Measurements from ENCODE around the gene RALGAPA1.

The RALGAPA1 gene

GRCh38 chr14:35578639-35579038 is 230.5 kb downstream of the RALGAPA1 start:
- ChIA-PET POLR2A (no interaction called here), CTCF (no interaction called here)
- no peak for DNase-seq (ENCODE audit: extremely low spot score)
- no peak for TF ChIP-seq FOXM1 (IDR thresholded peaks at IDR 0.05; ENCODE audit: borderline replicate concordance)
- TF ChIP-seq BHLHE40 (IDR thresholded peaks at IDR 0.05; ENCODE audit: borderline replicate concordance), result no peak
- no peak for TF ChIP-seq SUZ12 (IDR thresholded peaks at IDR 0.05)

- no peak for DNase-seq (ENCODE audit: extremely low spot score)
- POLR2A ChIA-PET, result no interaction called here
- CTCF ChIA-PET, result no interaction called here
- TF ChIP-seq FOXA1 (IDR thresholded peaks at IDR 0.05), result no peak
- TF ChIP-seq BHLHE40 (IDR thresholded peaks at IDR 0.05; ENCODE audit: borderline replicate concordance), result no peak
- no peak for TF ChIP-seq FOXM1 (IDR thresholded peaks at IDR 0.05; ENCODE audit: borderline replicate concordance)
- no peak for TF ChIP-seq SP1 (IDR thresholded peaks at IDR 0.05)
- no peak for TF ChIP-seq L3MBTL2 (conservative IDR thresholded peaks at IDR 0.05)
Observed at GRCh38 chr14:35578135-35578534, 231.0 kb downstream of the RALGAPA1 start.

GRCh38 chr14:35576856-35577255 is 232.2 kb downstream of the RALGAPA1 start:
- DNase-seq (ENCODE audit: extremely low spot score), result no peak
- no peak for TF ChIP-seq SUZ12 (IDR thresholded peaks at IDR 0.05)
- ChIA-PET POLR2A (no interaction called here), CTCF (no interaction called here)

DNA sequence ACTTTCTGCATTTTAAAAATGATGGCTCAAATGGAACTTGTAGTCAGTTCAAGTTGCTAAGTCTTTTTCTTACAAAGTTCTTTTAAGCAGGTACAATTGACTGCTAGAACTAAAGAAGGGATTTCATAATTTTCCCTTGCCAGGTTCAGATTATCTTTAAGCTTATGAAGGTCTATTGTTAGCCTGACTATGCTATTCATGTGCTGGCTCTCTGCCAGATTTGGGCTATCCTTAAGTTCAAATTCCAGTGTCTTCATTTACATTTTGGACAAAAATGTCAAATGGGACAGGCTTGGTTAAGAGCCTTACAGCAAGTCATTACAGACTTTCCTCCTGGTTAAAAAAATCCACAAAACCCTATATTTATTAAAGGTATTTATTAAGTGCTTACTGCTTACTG is 232.8 kb downstream of the RALGAPA1 start:
- POLR2A ChIA-PET, result no interaction called here
- TF ChIP-seq HDGF (IDR thresholded peaks at IDR 0.05; ENCODE audit: borderline replicate concordance) (no peak), CTBP1 (IDR thresholded peaks at IDR 0.05; ENCODE audit: borderline replicate concordance) (no peak), ELF4 (IDR thresholded peaks at IDR 0.05) (no peak), ARNT (IDR thresholded peaks at IDR 0.05) (no peak), FOXK2 (IDR thresholded peaks at IDR 0.05) (no peak), NFRKB (IDR thresholded peaks at IDR 0.05) (no peak), L3MBTL2 (conservative IDR thresholded peaks at IDR 0.05) (no peak), FOXA1 (IDR thresholded peaks at IDR 0.05) (no peak), ZNF384 (IDR thresholded peaks at IDR 0.05) (no peak), SUZ12 (IDR thresholded peaks at IDR 0.05) (no peak), SP1 (IDR thresholded peaks at IDR 0.05) (no peak), FOXM1 (IDR thresholded peaks at IDR 0.05; ENCODE audit: borderline replicate concordance) (no peak), TARDBP (IDR thresholded peaks at IDR 0.05) (no peak), PKNOX1 (IDR thresholded peaks at IDR 0.05) (no peak)
- no peak for DNase-seq (ENCODE audit: extremely low spot score)
- CTCF ChIA-PET, result no interaction called here

GRCh38 chr14:35573911-35574310 is 235.2 kb downstream of the RALGAPA1 start:
- DNase-seq (ENCODE audit: extremely low spot score), result no peak
- ChIA-PET POLR2A (no interaction called here), CTCF (no interaction called here)
- no peak for TF ChIP-seq FOXK2 (IDR thresholded peaks at IDR 0.05)
- no peak for TF ChIP-seq SUZ12 (IDR thresholded peaks at IDR 0.05)
- TF ChIP-seq CTBP1 (IDR thresholded peaks at IDR 0.05; ENCODE audit: borderline replicate concordance), result no peak
- TF ChIP-seq ELF4 (IDR thresholded peaks at IDR 0.05), result no peak
- no peak for TF ChIP-seq LEF1 (IDR thresholded peaks at IDR 0.05; ENCODE audit: borderline replicate concordance)
- TF ChIP-seq FOXM1 (IDR thresholded peaks at IDR 0.05; ENCODE audit: borderline replicate concordance), result no peak
- no peak for TF ChIP-seq ZNF384 (IDR thresholded peaks at IDR 0.05)

DNA sequence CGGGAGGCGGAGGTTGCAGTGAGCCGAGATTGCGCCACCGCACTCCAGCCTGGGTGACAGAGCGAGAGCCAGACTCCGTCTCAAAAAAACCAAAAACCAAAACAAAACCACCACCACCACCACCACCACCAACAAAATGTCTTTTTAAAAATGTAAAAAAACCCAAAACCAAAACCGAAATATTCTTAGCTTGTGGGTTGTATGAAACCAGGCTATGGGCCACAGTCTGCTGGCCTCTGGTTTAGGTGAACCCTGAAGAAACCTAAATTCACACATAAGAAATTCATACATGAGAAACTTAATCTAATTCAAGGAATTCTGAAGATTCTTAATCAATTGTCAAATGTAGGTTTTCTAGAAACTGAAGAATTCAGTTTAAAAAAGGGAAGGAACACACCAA is 237.5 kb downstream of the RALGAPA1 start:
- DNase-seq (ENCODE audit: extremely low spot score), result no peak
- TF ChIP-seq PKNOX1 (IDR thresholded peaks at IDR 0.05), result no peak
- TF ChIP-seq FOXA1 (IDR thresholded peaks at IDR 0.05), result no peak
- TF ChIP-seq LEF1 (IDR thresholded peaks at IDR 0.05; ENCODE audit: borderline replicate concordance), result no peak
- no peak for TF ChIP-seq BHLHE40 (IDR thresholded peaks at IDR 0.05; ENCODE audit: borderline replicate concordance)
- TF ChIP-seq FOXK2 (IDR thresholded peaks at IDR 0.05), result no peak
- ChIA-PET POLR2A (no interaction called here), CTCF (no interaction called here)

DNA sequence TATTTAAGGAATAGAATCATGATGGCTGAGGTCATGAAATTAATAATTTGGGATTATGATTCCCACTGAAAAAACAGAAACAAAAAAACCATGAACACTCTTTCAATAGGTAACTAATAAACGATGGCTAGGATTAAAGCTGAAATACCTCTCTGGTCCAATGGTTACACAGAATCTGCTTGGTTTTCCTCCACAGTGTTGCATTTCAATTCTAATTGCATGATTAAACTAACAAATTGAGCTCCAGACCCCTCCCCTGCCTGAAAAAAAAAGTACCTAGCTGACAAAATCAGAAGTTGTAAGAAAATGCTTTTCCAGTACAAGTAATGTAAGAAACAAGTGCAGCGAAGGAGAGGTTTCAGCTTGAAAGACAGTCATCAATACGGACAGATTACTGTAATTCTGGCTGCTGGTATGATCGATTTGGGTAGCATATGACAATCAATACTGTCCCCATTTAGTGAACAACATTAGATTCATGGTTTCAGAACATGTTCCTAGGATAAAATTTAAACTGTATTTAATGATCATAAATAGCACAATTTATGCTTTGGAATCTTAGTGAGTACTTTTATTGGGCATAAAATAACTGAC is 243.1 kb downstream of the RALGAPA1 start:
- CTCF ChIA-PET, result no interaction called here
- no peak for TF ChIP-seq LEF1 (IDR thresholded peaks at IDR 0.05; ENCODE audit: borderline replicate concordance)
- TF ChIP-seq ELF4 (IDR thresholded peaks at IDR 0.05), result no peak
- TF ChIP-seq L3MBTL2 (conservative IDR thresholded peaks at IDR 0.05), result no peak
- TF ChIP-seq CTBP1 (IDR thresholded peaks at IDR 0.05; ENCODE audit: borderline replicate concordance), result no peak
- TF ChIP-seq FOXK2 (IDR thresholded peaks at IDR 0.05), result no peak
- TF ChIP-seq SUZ12 (IDR thresholded peaks at IDR 0.05), result no peak
- TF ChIP-seq NFRKB (IDR thresholded peaks at IDR 0.05), result no peak
- no peak for TF ChIP-seq ARNT (IDR thresholded peaks at IDR 0.05)
- TF ChIP-seq PKNOX1 (IDR thresholded peaks at IDR 0.05), result no peak
- TF ChIP-seq SP1 (IDR thresholded peaks at IDR 0.05), result no peak
- no peak for TF ChIP-seq HDGF (IDR thresholded peaks at IDR 0.05; ENCODE audit: borderline replicate concordance)
- TF ChIP-seq FOXA1 (IDR thresholded peaks at IDR 0.05), result no peak
- no peak for TF ChIP-seq BHLHE40 (IDR thresholded peaks at IDR 0.05; ENCODE audit: borderline replicate concordance)
- no peak for TF ChIP-seq ZNF384 (IDR thresholded peaks at IDR 0.05)
- TF ChIP-seq TARDBP (IDR thresholded peaks at IDR 0.05), result no peak
- no peak for TF ChIP-seq FOXM1 (IDR thresholded peaks at IDR 0.05; ENCODE audit: borderline replicate concordance)
- POLR2A ChIA-PET, result no interaction called here
- DNase-seq (ENCODE audit: extremely low spot score), result no peak

All from HEK293T (cell line).